ENCODE measurements around the gene GFI1B.
"Not testable (repeated sequence)": the region's sequence is repeated elsewhere in the genome, so short reads cannot be mapped to it uniquely, and the experiment has no call there.

GFI1B gene

DNA sequence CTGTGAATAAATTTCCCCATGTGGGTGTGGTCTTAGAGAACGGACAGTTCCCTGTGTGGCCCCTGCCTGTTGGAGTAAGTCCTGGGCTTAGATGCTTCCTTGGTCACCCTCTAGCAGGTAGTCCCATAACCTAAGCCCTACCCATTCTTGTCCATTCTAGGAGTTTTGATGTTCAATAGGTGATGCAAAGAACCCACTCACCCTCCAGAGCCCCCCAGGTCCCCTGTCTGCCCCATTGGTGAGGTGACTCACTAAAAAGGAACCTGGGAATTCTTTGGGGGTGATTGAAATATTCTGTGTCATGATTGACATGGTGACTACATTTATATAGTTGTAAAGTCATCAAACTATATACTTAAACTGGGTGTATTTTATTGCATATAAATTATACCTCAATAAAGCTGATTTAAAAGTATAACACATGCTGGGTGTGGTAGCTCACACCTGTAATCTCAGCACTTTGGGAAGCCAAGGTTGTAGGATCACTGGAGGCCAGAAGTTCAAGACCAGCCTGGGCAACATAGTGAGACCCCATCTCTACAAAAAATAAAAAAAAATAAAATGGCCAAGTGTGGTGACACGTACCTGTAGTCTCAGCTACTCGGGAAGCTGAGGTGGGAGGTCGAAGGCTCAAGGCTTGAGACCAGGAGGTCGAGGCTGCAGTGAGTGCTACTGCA, 31.6 kb downstream of the GFI1B start:
- no peak for DNase-seq (ENCODE audit: low read depth in 2 of 2)

- DNase-seq (ENCODE audit: low read depth in 2 of 2), result no peak
Measured at GRCh38 chr9:133014696-133015095, 36.2 kb downstream of the GFI1B start.

DNA sequence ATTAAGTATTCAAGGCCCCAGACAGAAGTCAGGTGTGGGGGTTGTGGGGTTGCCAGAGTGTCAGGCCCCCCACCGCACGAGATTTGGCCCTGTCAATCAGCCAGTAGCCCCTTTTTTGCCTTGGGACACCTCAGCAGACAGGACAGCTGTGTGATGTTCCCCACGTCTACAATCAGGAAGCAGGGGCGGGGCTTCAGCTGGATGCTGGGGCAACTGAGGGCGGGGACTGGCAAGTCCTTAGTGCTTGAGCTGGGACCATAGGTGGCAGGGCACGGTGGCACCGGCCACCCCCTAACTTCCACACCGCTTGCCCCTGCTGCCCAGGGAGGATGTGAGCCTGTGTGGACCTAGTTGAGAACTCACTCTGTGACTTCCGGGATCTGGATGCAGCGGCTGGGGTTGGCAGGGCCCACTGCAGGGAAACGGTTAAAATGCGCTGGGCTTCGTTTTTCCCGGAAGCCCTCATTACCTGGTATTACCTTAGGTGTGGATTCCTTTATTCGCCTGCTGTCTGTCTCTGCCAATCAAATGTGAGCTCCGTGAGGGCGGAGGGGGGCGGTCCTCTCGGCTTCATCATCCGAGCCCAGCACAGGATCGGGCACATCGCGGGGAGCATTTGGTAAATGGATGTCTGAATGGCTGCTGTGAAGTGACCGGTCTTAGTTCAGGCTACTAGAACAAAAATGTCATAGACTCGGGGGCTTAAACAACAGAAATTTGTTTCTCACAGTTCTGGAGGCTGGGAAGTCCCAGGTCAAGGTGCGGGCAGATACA, 44.8 kb downstream of the GFI1B start:
- DNase-seq (ENCODE audit: low read depth in 2 of 2), result no peak

DNA sequence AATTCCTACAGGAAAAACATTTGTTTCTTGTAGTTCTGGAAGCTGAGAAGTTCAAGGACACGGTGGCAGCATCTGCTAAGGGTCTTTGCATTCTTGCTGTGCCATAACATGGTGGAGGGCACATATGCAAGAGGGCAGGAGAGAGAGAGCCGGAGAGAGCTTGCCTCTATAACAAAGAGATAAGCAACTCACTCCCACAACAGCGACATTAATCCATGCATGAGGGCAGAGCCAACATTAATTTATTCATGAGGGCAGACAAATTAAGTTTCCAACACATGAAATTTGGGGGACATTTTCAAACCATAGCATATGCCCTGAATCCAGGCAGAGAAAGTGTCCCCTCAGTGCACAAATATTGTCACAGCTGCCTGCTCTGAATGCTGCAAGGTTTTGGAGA, 47.9 kb downstream of the GFI1B start:
- DNase-seq (ENCODE audit: low read depth in 2 of 2), result no peak

DNA sequence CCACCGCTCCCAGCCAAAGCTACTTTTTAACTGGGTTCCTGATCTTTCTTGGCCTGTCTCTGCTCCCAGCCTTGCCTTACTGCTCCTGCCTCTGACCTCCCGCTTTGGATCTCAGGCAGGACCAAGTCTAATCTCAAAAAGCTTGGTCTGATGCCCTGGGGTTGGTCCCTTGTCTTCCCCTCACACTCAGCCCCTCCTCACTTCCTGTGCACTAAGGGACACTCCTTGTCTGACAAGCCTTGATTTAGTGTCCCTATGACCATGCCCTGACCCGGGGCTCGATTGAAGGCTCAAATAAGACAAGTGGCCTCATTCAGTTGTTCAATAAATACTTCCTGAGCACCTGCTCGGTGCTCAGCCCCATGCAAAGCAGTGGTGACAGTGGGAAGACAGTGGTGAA, 48.6 kb downstream of the GFI1B start:
- no peak for DNase-seq (ENCODE audit: low read depth in 2 of 2)

DNA sequence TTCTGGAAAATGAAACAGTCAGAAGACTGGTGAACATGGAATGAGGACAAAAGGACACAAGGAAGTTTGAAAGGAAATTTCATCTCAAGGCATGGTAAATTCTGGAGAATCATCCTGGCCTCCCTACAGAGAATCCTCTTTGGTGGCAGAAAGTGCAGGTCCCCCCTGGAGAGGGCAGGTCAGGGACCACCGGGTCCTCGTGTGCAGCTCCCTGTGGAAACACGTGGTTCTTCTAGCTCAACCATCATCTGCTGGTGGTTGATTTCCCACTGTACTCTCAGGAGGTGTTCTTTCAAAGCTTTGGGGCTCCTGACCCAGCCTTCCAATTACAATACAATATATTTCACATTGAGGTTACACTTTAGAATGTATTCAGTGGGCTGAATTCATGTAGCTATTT, 49.7 kb downstream of the GFI1B start:
- DNase-seq (ENCODE audit: low read depth in 2 of 2), result no peak

GRCh38 chr9:133029994-133030316, 51.5 kb downstream of the GFI1B start:
- DNase-seq (ENCODE audit: low read depth in 2 of 2), result no peak

DNA sequence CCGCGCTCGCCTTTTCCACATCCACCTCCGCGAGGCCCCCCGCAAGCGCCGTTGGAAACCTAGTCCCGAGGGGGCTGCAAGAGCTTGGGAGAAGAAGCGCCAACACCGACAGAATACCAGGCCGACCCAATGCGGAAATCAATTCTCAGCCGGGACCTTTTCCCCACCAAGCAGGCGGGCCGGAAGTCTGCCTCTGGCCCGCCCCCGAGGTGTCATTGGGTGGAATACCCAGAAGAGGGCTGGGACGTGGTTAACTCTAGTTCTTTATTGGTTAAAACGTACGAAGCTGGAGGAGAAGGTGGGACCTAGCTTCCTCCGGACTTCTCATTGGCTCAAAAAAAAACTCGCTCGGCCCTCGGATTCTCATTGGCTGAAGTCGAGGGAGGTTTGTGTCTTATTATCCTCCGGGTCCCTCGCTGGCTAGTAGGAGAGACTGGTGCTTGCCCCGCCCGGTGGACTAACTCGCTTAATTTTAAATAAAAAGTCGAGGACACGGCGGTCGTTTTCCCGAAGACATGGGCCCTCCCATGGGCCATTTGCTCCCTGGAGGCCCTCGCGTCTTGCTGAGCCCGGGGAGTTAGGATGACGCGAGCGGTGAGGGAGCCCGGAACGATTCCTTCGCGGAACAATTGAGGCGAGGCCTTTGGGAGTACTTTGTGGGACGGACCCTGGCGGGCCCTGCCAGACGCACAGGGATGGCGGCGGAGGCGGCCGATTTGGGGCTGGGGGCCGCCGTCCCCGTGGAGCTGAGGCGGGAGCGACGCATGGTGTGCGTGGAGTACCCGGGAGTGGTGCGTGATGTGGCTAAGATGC, 52.0 kb downstream of the GFI1B start, which contains the start of gene GTF3C5:
TSS of gene GTF3C5 (plus strand) at position 681 of the 813 bp plus-strand sequence. CDS start at position 696, 15 bp downstream.
- peak; percentile 82 to 84 for DNase-seq (ENCODE audit: low read depth in 2 of 2)

DNA sequence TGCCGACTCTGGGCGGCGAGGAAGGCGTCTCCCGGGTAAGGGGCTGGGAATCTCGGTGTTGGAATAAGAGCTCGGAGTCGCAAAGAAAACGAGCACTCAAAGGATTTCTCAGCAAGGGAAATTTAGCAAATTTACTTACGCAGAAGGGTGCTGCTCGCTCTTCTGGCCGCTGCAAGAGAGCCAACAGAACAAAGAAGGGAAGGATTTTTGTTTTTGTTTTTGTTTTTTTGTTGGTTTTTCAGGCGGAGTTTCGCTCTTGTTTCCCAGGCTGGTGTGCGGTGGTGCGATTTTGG, 52.6 kb downstream of the GFI1B start:
- DNase-seq (ENCODE audit: low read depth in 2 of 2), result no peak

- DNase-seq (ENCODE audit: low read depth in 2 of 2), result no peak
Measured at GRCh38 chr9:133031496-133031911, 53.0 kb downstream of the GFI1B start.

- DNase-seq (ENCODE audit: low read depth in 2 of 2), result no peak
Measured at GRCh38 chr9:133032171-133032570, 53.7 kb downstream of the GFI1B start.

DNA sequence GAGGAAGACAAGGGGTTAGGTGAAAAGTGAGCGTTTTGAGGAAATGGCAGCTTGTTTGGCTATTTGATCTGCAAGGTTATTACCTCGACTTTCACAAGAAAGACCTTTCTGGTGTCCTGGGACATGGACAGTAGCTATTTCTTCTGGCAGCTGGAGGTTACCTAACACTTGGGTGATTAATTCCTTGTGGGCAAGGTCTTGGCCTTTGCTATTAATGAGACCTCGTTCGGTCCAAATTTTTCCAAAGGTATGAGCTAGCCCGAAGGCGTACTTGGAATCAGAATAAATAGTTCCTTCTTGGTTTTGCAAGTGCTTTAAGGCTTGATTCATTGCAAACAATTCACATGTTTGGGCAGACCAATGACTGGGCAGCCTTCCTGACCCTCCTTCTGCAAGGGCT, 57.2 kb downstream of the GFI1B start:
- DNase-seq (ENCODE audit: low read depth in 2 of 2), result no peak

GRCh38 chr9:133037775-133038515, 59.5 kb downstream of the GFI1B start:
- DNase-seq (ENCODE audit: low read depth in 2 of 2), result no peak

- DNase-seq (ENCODE audit: low read depth in 2 of 2), result not testable (repeated sequence)
Measured at GRCh38 chr9:133040892-133041479, 62.5 kb downstream of the GFI1B start.
